Right cardiac atrium (tissue), 5 donors: ENCODE data around the gene RCOR1. TPM values are rescaled to one million over a fixed set of nuclear protein-coding genes. Genes with fewer than 3 reads are reported as not detected.

Experiments used
- ATAC-seq, 2 donors: fragments of 200-7000 bp; cut with Tn5 transposase; one replicate each; pipeline versions ENCODE4 v1.8.0 to v1.9.1; 2020; ENCODE audit warnings: moderate library complexity in 2 of 2, mild to moderate bottlenecking in 1 of 2
- DNase-seq, 3 donors: peaks; one replicate each; pipeline ENCODE4 v3.0.0-alpha.2; 2020
- H3K27ac ChIP-seq: one replicate; pipeline ENCODE4 v1.5.1; 2013; ENCODE audit warnings: mild to moderate bottlenecking, low read length, control low read depth, moderate library complexity
- H3K27me3 ChIP-seq: one replicate; pipeline ENCODE4 v1.6.1; 2013; ENCODE audit not compliant: control insufficient read depth, insufficient read depth
- H3K4me1 ChIP-seq: one replicate; pipeline ENCODE4 v1.6.1; 2013; ENCODE audit warnings: low read length; ENCODE audit not compliant: control insufficient read depth, insufficient read depth
- H3K4me3 ChIP-seq: one replicate; pipeline ENCODE4 v1.5.1; 2013; ENCODE audit warnings: low read length, control low read depth
- H3K9me3 ChIP-seq: one replicate; pipeline ENCODE4 v1.6.1; 2013; ENCODE audit warnings: low read length; ENCODE audit not compliant: control insufficient read depth
- WGBS: extraction: QIAGEN DNeasy Blood & Tissue Kit; methylation state at CpG from one replicate; pipeline ENCODE4 v1.1.7; 2013; 5-methylcytosine and 5-hydroxymethylcytosine counted together
- intact Hi-C, 4 donors: fragments of 100-400 bp; cut with DNase I; formaldehyde crosslinking; loops; one replicate each; pipeline versions ENCODE4 v1.11.0 to v1.14.0; 2022 to 2023
- polyA plus RNA-seq: library from polyadenylated mRNA; stranded (reverse); fragments of 200-250 nt; gene quantifications from one replicate; pipeline ENCODE4 v1.2.3, GENCODE V29; 2013
- total RNA-seq, 4 donors: library from RNA; stranded (reverse); fragmentation: NEBNext Ultra II Directional; extraction: Animal tissue kit (Norgen Biotek cat#: 25700); gene quantifications; one replicate each; pipeline ENCODE4 v1.2.1, GENCODE V29; 2021
- donor health status: healthy with polysubstance abuse.
- donor health status: DM: no; HTN: yes; CAD: no.
- donor health status: DM: no; HTN: no; CAD: no.
- donor health status: DM: no; HTN: yes; CAD: no; lungs with severe emphysema.
- donor health status: DM: yes; HTN: yes; CAD: no.

Gene RCOR1
- total and polyA plus RNA-seq, 5 donors, result 4.4 to 14.4 (median 13.0) TPM

DNA sequence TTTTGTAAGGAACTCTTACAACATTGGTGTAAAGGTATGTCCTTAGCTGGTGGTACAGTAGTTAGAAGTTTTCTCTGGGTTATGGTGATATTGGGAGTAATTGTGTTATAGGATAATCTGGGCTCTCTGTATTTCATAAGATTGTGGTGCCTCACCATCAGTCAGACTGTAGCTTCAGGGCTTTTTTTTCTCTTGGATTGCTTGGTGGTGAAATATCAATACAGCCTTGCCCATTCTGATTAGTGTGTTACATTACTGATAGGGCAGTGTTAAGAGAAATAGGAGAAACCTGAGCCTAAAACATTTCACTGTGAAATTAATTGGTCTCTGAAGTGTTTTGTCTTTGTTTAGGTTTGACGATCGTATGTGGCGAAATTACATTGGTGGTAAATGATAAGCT, 71.0 kb downstream of the RCOR1 start:
- 87% methylated on average over 3 of the region's 3 CpGs for WGBS
- Histone ChIP-seq H3K4me1 (peaks cover 2% of the 10 kb centered on the region), H3K9me3 (no peaks in the 10 kb centered on the region), H3K4me3 (no peak overlapping the region), H3K27ac (no peak overlapping the region), H3K27me3 (no peaks in the 10 kb centered on the region)
- intact Hi-C loops, result no loop called here
- no peak for DNase-seq
- no peak for ATAC-seq

DNA sequence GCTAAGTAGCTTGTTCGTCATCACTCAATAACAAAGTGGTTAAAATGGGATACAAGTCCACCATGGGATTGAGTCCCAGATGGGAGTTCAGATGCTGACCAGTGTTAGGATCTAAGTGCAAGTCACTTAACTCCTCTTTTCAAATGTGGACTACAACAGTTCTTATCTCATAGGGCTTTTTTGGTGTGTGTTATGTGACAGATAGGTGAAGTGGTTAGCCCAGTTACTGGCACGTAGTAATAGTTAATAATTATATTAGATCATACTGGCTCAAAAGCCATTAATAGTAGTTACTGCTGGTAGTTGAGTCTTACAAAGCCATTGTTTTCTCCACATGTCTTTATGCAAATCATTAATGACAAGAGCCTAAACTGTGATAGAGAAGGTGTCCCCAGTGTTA, 73.2 kb downstream of the RCOR1 start:
- intact Hi-C loops, result no loop called here
- Histone ChIP-seq H3K27me3 (no peaks in the 10 kb centered on the region), H3K4me3 (no peak overlapping the region), H3K9me3 (no peaks in the 10 kb centered on the region), H3K4me1 (no peaks in the 10 kb centered on the region), H3K27ac (no peak overlapping the region)
- no peak for DNase-seq
- 83% methylated on average over 2 of the region's 2 CpGs for WGBS
- ATAC-seq, result no peak

DNA sequence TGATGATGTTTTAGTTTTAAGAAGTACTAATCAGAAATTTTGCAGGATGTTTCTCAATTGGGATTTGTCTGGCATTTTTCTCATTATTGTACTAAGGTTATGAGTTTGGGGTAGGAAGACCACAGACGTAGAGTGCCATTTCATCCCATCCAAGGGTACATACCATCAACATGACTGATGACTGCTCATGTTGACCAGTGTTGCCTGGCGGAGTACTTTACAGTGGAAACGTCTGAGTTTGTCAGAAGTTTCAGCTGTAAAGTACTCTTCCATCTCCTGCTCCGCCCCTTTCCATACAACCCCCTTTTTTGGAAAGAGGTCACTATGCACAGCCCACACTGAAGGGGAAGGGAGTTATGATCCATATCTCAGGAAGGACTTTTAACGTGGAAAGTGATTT, 74.2 kb downstream of the RCOR1 start:
- ATAC-seq, result no peak
- 87% methylated on average over 5 of the region's 5 CpGs for WGBS
- no peaks in the 10 kb centered on the region for H3K9me3 ChIP-seq
- DNase-seq, result no peak
- H3K4me3 ChIP-seq, result no peak overlapping the region
- no peaks in the 10 kb centered on the region for H3K4me1 ChIP-seq
- no peaks in the 10 kb centered on the region for H3K27me3 ChIP-seq
- H3K27ac ChIP-seq, result no peak overlapping the region
- intact Hi-C loops, result no loop called here

DNA sequence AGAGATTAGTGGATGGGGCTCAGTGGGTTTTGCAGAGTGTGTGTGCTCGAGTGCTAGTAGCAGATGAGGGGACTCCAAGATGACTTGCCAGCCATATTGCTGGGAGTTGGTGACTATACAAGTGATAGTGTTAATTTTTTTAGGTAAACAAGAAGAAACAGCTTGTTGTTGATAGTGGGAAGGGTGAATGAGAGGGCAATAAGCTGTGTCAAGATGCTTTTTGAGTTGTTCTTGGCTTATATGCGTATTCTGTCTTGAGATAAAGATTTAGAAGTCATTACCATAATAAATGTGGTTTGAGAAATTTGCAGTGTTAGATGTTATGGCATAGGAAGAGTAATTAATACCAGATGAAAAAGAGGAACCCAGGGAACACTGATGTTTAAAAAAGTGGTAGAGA, 75.3 kb downstream of the RCOR1 start:
- Histone ChIP-seq H3K4me3 (no peak overlapping the region), H3K9me3 (no peaks in the 10 kb centered on the region), H3K4me1 (no peaks in the 10 kb centered on the region), H3K27ac (no peak overlapping the region), H3K27me3 (no peaks in the 10 kb centered on the region)
- no peak for ATAC-seq
- no peak for DNase-seq
- intact Hi-C loops, result no loop called here
- 70% methylated on average over 2 of the region's 2 CpGs for WGBS

DNA sequence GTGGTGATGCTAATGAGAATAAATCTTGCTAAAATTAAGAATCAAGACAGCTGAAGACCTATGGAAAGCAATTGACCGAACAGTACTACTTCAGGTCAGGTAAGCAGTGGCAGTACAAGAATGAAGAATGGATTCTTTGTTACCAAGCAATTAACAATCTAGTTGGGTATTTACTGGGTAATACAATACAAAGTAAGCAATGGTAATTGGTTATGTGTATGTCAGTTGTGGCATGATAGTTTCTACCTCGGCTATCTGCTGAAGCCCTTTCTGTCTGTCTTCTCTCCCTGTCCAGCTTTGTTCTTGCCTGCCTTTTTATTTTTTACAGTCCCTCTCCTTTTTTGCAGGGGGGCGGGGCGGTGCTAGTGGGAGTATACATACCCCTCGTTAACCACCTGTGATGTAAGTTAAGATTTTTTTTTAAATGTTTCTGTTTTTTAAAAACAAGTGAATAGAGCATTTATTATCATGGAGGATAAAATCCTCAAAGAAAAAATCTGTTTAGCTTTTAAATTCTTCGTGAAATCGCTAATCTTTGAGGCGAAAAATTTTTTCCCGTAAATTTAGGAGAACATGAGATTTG, 75.9 kb downstream of the RCOR1 start:
- H3K27ac ChIP-seq, result no peak overlapping the region
- DNase-seq (no peak), ATAC-seq (no peak)
- no peak overlapping the region for H3K4me3 ChIP-seq
- intact Hi-C loops, result no loop called here
- no peaks in the 10 kb centered on the region for H3K27me3 ChIP-seq
- WGBS, result 92% methylated on average over 9 of the region's 9 CpGs
- H3K9me3 ChIP-seq, result no peaks in the 10 kb centered on the region
- no peaks in the 10 kb centered on the region for H3K4me1 ChIP-seq

DNA sequence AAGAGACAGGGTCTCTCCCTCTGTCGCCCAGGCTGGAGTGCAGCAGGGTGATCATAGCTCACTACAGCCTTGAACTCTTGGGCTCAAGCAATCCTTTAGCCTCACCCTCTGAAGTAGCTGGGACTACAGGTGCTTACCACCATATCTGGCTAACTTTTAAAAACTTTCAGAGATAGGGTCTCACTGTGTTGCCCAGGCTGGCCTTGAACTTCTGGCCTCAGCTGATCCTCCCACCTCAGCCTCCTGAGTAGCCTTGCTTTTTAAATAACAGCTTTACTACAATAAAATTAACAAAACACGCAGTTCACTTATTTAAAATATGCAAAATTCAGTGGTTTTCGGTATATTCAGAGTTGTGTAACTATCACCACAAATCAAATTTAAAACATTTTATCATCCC, 79.0 kb downstream of the RCOR1 start:
- no peaks in the 10 kb centered on the region for H3K27me3 ChIP-seq
- DNase-seq (no peak), ATAC-seq (no peak)
- H3K4me1 ChIP-seq, result no peaks in the 10 kb centered on the region
- H3K27ac ChIP-seq, result no peak overlapping the region
- H3K9me3 ChIP-seq, result no peaks in the 10 kb centered on the region
- WGBS, result 98% methylated on average over 3 of the region's 3 CpGs
- intact Hi-C loops, result no loop called here
- no peak overlapping the region for H3K4me3 ChIP-seq

DNA sequence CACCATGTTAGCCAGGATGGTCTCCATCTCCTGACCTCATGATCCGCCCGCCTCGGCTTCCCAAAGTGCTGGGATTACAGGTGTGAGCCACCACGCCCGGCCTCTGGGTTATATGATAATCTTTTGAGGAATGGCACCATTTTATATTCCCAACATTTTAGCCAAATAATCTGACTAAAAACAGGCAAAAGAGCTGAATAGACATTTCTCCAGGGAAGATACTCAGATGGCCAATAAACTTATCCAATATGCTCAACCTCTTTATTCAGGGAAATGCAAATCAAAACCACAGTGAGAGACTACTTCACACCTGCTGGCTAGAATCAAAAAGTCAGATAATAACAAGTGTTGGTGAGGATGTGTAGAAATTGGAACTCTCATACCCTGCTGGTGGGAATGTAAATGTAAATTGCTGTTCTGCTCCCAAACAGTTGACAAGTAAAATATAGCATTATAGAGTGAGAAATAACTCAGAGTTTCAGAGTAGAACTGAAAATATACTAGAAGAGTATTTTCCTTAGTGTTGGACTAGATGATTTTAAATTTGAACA, 80.0 kb downstream of the RCOR1 start:
- no peak for ATAC-seq
- H3K9me3 ChIP-seq, result no peaks in the 10 kb centered on the region
- H3K27me3 ChIP-seq, result no peaks in the 10 kb centered on the region
- H3K27ac ChIP-seq, result no peak overlapping the region
- H3K4me1 ChIP-seq, result no peaks in the 10 kb centered on the region
- intact Hi-C loops, result no loop called here
- no peak for DNase-seq
- over 99% methylated on average over 5 of the region's 5 CpGs for WGBS
- H3K4me3 ChIP-seq, result no peak overlapping the region

DNA sequence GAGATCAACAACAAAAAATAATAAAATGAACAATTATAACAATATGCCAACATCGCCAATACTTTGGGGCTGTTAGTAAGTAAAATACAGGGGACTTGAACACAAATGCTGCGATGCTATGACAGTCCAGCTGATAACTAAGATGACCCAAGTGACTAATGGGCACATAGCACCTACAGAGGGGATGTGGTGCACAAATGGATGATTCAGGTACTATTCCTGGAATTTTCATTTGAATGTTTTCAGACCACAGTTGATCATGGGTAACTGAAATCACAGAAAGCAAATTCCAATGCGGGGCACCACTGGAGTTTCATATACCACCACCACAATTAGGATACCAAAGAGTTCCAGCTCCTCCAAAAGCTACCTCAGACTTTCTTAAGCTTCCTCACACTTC, 82.9 kb downstream of the RCOR1 start:
- ATAC-seq (no peak), DNase-seq (no peak)
- WGBS, result 98% methylated on average over 3 of the region's 3 CpGs
- no peaks in the 10 kb centered on the region for H3K27me3 ChIP-seq
- H3K9me3 ChIP-seq, result no peaks in the 10 kb centered on the region
- no peak overlapping the region for H3K4me3 ChIP-seq
- no peaks in the 10 kb centered on the region for H3K4me1 ChIP-seq
- intact Hi-C loops, result no loop called here
- H3K27ac ChIP-seq, result no peak overlapping the region

DNA sequence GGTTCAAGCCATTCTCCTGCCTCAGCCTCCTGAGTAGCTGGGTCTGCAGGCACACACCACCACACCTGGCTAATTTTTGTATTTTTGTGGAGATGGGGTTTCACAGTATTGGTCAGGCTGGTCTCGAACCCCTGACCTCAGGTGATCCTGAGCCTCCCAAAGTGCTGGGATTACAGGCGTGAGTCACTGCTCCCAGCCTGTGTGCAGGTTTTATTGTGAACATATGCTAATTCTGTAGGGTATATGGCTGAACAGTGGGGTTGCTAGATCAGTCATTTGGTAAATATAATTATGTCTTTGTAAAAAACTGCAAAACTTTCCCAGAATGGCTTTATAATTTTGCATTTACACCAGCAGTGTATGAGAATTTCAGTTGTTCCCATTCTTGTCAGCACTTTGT, 85.9 kb downstream of the RCOR1 start:
- Histone ChIP-seq H3K9me3 (no peaks in the 10 kb centered on the region), H3K4me1 (no peaks in the 10 kb centered on the region), H3K27ac (no peak overlapping the region), H3K27me3 (no peaks in the 10 kb centered on the region), H3K4me3 (no peak overlapping the region)
- ATAC-seq (no peak), DNase-seq (no peak)
- intact Hi-C loops, result no loop called here
- WGBS, result over 99% methylated on average over 2 of the region's 2 CpGs

DNA sequence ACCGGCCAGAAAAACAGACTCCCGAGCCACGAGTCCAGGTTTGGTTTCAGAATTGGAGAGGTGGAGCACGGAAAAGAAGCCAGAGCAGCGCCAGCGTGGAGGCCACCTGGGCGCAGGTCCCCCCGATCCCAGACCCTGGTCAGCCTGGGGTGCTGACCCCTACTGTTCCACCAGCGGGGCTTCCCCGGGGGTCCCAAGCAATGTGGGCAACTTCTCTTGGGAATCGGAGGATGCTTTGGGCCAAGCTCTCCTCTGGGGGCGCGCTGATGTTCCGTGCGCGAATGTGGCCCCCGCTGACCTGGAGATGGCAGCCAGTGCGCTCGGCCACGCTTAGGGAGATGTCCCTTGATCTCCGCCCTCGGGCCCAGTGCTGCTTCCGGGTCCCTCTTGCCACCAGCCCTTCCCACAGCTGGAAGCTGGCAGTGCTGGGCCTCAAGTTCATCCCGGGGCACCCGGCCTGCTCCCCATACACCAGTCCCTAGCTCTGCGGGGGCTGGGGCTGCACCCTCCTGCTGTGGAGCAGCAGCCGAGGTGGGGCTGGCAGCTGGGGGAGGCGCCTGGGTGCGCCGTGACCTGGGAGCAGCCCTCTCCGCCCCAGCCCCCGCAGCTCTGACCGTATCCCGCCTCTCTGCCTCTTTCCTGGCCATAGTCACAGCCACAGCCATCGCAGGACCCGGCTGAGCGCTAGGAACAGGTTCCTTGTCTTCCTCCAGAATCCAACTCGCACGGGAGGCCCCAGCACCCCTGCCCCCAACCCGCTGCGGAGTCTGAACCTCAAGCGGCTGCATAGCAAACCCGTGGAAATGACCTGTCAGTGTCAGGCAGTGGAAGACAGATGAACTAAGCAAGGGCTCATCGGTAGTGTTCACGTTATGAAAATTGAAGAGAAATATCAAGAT, 91.2 kb downstream of the RCOR1 start:
- DNase-seq (peak in 2 of 3 donors; percentile 48 to 62), ATAC-seq (peak in 1 of 2 donors; percentile 57)
- H3K27ac ChIP-seq, result no peak overlapping the region
- WGBS, result 82% methylated on average over 45 of the region's 45 CpGs
- H3K9me3 ChIP-seq, result no peaks in the 10 kb centered on the region
- H3K4me3 ChIP-seq, result no peak overlapping the region
- intact Hi-C loops, result no loop called here
- H3K4me1 ChIP-seq, result peaks cover 2% of the 10 kb centered on the region
- H3K27me3 ChIP-seq, result no peaks in the 10 kb centered on the region

DNA sequence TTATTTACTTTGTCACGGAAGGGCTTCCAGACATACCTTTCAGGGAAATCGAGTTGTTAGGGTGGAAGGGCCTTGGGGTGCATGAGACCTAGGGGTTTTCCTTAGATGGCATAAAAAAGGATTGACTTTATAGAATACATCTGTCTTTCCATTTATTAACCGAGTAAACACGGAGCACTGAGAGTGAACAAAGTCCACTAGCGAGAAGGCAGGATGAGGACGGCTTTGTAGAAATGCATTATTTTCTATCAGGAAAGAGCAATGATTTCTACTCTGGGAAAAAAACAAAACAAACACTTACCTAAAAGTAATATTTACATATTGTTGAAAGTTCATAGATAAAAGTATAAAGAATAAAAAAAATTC, 91.8 kb downstream of the RCOR1 start:
- no peak for DNase-seq
- WGBS, result 92% methylated on average over 6 of the region's 6 CpGs
- no peak overlapping the region for H3K4me3 ChIP-seq

More for the DNA sequence above, 91.8 kb downstream of the RCOR1 start:
- H3K4me1 ChIP-seq, result peaks cover 2% of the 10 kb centered on the region
- H3K27me3 ChIP-seq, result no peaks in the 10 kb centered on the region
- intact Hi-C loops, result no loop called here
- no peak for ATAC-seq
- no peaks in the 10 kb centered on the region for H3K9me3 ChIP-seq
- no peak overlapping the region for H3K27ac ChIP-seq
